HS-5 (cell line): Measurements from ENCODE around the gene AP3S1.

Experiments used
- DNase-seq: peaks from one replicate; pipeline ENCODE4 v3.0.0-alpha.2; 2012; ENCODE audit warnings: low read depth

Gene AP3S1

GRCh38 chr5:115825948-115826347, 15.8 kb upstream of the AP3S1 start:
- no peak for DNase-seq

GRCh38 chr5:115829913-115830312, 11.8 kb upstream of the AP3S1 start:
- DNase-seq, result no peak

GRCh38 chr5:115831163-115831768, 10.5 kb upstream of the AP3S1 start:
- DNase-seq, result no peak

- no peak for DNase-seq
Observed at GRCh38 chr5:115835481-115835880, 6.3 kb upstream of the AP3S1 start.

GRCh38 chr5:115838885-115839518, 2.7 kb upstream of the AP3S1 start:
- peak; percentile 47 for DNase-seq

- no peak for DNase-seq
Observed at GRCh38 chr5:115840873-115841272, 862 bp upstream of the AP3S1 start.

GRCh38 chr5:115842089-115842935, 577 bp downstream of the AP3S1 start:
- no peak for DNase-seq

GRCh38 chr5:115842952-115843351, 1.2 kb downstream of the AP3S1 start:
- no peak for DNase-seq

- no peak for DNase-seq
Observed at GRCh38 chr5:115843444-115844130, 1.9 kb downstream of the AP3S1 start.

- DNase-seq, result no peak
Observed at GRCh38 chr5:115844321-115844817, 2.6 kb downstream of the AP3S1 start.

GRCh38 chr5:115847290-115847689, 5.6 kb downstream of the AP3S1 start:
- DNase-seq, result no peak

- no peak for DNase-seq
Observed at GRCh38 chr5:115849258-115849798, 7.6 kb downstream of the AP3S1 start.

GRCh38 chr5:115850744-115851416, 9.1 kb downstream of the AP3S1 start:
- no peak for DNase-seq

- DNase-seq, result no peak
Observed at GRCh38 chr5:115854139-115854538, 12.4 kb downstream of the AP3S1 start.

GRCh38 chr5:115855959-115856358, 14.2 kb downstream of the AP3S1 start:
- DNase-seq, result no peak

- no peak for DNase-seq
Observed at GRCh38 chr5:115857057-115857479, 15.3 kb downstream of the AP3S1 start.

- DNase-seq, result no peak
Observed at GRCh38 chr5:115857626-115858349, 16.1 kb downstream of the AP3S1 start.

GRCh38 chr5:115858396-115858795, 16.7 kb downstream of the AP3S1 start:
- no peak for DNase-seq

- no peak for DNase-seq
Observed at GRCh38 chr5:115859378-115859777, 17.6 kb downstream of the AP3S1 start.

- no peak for DNase-seq
Observed at GRCh38 chr5:115869256-115869795, 27.6 kb downstream of the AP3S1 start.
